GM12892 (cell line): ENCODE measurements around the gene PKM.

Experiments
- POLR2A ChIP-seq: IDR thresholded peaks from 2 replicates; pipeline ENCODE4 v1.6.1; 2011; ENCODE audit warnings: low read depth, low read length, control low read depth
- POLR2AphosphoS5 ChIP-seq: IDR thresholded peaks from 2 replicates; pipeline ENCODE4 v1.6.1; 2011; ENCODE audit warnings: low read depth, low read length, control low read depth

DNA sequence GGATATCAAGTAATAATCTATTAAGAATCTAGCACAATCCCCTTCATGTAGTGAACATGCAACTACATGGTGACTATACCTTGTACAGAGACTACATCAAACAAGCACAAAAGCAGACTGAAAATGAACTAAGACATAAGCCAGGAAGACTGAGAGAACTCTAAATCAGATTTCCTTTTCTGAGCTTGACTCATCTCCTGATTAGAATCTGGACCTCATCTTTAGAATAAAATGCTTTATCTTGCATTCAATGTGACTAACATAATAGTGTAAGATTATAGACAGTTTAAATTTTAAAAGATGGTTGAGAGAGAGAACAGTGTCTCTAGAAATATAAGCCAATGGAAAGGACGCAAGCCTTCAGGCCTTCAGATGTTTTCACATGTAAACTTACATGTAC, 17.5 kb upstream of the PKM start:
- TF ChIP-seq POLR2A (no peak), POLR2AphosphoS5 (no peak)
